ENCODE results near the gene LRFN2. TPM values are rescaled to one million over a fixed set of nuclear protein-coding genes. Genes with fewer than 3 reads are reported as not detected.

LRFN2 gene
- total RNA-seq, 1 donor from 2014 or later = not detected

- no peaks in the 10 kb centered on the region for H3K36me3 Mint-ChIP-seq (ENCODE audit: low read depth)
- H3K9me3 Mint-ChIP-seq = no peaks in the 10 kb centered on the region
- no peak for TF ChIP-seq CTCF (conservative IDR thresholded peaks at IDR 0.05)
- no peak for DNase-seq (ENCODE audit: low read depth, low spot score)
- H3K4me1 Mint-ChIP-seq = peaks cover 4% of the 10 kb centered on the region
- peaks cover 37% of the 10 kb centered on the region for H3K27me3 Mint-ChIP-seq (ENCODE audit: low read depth)
- no peak overlapping the region for H3K4me3 Mint-ChIP-seq
- H3K27ac Mint-ChIP-seq (ENCODE audit: unreplicated experiment) = peak overlapping the region; percentile 24
Observed at GRCh38 chr6:40386200-40386599, 201.0 kb downstream of the LRFN2 start.

- Mint-ChIP-seq H3K36me3 (ENCODE audit: low read depth) (no peaks in the 10 kb centered on the region), H3K27me3 (ENCODE audit: low read depth) (peaks cover 18% of the 10 kb centered on the region), H3K27ac (ENCODE audit: unreplicated experiment) (no peak overlapping the region), H3K9me3 (no peaks in the 10 kb centered on the region), H3K4me1 (no peaks in the 10 kb centered on the region), H3K4me3 (no peak overlapping the region)
- TF ChIP-seq CTCF (conservative IDR thresholded peaks at IDR 0.05) = no peak
- DNase-seq (ENCODE audit: low read depth, low spot score) = no peak
Observed at GRCh38 chr6:40383348-40384115, 203.6 kb downstream of the LRFN2 start.

- H3K4me1 Mint-ChIP-seq = no peaks in the 10 kb centered on the region
- TF ChIP-seq CTCF (conservative IDR thresholded peaks at IDR 0.05) = no peak
Observed at GRCh38 chr6:40380271-40380670, 206.9 kb downstream of the LRFN2 start.

GRCh38 chr6:40379811-40380210 lies 207.4 kb downstream of the LRFN2 start:
- H3K4me3 Mint-ChIP-seq = no peak overlapping the region
- no peak overlapping the region for H3K27ac Mint-ChIP-seq (ENCODE audit: unreplicated experiment)
- no peak for DNase-seq (ENCODE audit: low read depth, low spot score)
- no peak for TF ChIP-seq CTCF (conservative IDR thresholded peaks at IDR 0.05)
- peaks cover 3% of the 10 kb centered on the region for H3K27me3 Mint-ChIP-seq (ENCODE audit: low read depth)
- no peaks in the 10 kb centered on the region for H3K9me3 Mint-ChIP-seq
- no peaks in the 10 kb centered on the region for H3K36me3 Mint-ChIP-seq (ENCODE audit: low read depth)
- H3K4me1 Mint-ChIP-seq = no peaks in the 10 kb centered on the region

More at GRCh38 chr6:40380271-40380670, 206.9 kb downstream of the LRFN2 start:
- no peak for DNase-seq (ENCODE audit: low read depth, low spot score)
- no peak overlapping the region for H3K4me3 Mint-ChIP-seq
- H3K36me3 Mint-ChIP-seq (ENCODE audit: low read depth) = no peaks in the 10 kb centered on the region
- no peak overlapping the region for H3K27ac Mint-ChIP-seq (ENCODE audit: unreplicated experiment)
- no peaks in the 10 kb centered on the region for H3K9me3 Mint-ChIP-seq
- H3K27me3 Mint-ChIP-seq (ENCODE audit: low read depth) = peaks cover 5% of the 10 kb centered on the region

- no peak for DNase-seq (ENCODE audit: low read depth, low spot score)
- H3K9me3 Mint-ChIP-seq = no peaks in the 10 kb centered on the region
- peak overlapping the region; percentile 71 for H3K27ac Mint-ChIP-seq (ENCODE audit: unreplicated experiment)
- H3K36me3 Mint-ChIP-seq (ENCODE audit: low read depth) = no peaks in the 10 kb centered on the region
- no peak for TF ChIP-seq CTCF (conservative IDR thresholded peaks at IDR 0.05)
- no peaks in the 10 kb centered on the region for H3K27me3 Mint-ChIP-seq (ENCODE audit: low read depth)
- no peaks in the 10 kb centered on the region for H3K4me1 Mint-ChIP-seq
- H3K4me3 Mint-ChIP-seq = no peak overlapping the region
Observed at GRCh38 chr6:40378725-40379074, 208.5 kb downstream of the LRFN2 start.

Data from neural crest cell (in vitro differentiated cells).